PC-9 (cell line): ENCODE results near the gene CCDC146.

Experiments
- EZH2 ChIP-seq: fragments of 200-600 bp; sonication (generic); IDR thresholded peaks from 2 replicates; pipeline ENCODE4 v1.8.0; 2017; ENCODE audit warnings: antibody characterized with exemption, low read depth
- TF ChIP-seq, protein P1 (sequence below): fragments of 200-600 bp; sonication (generic); conservative IDR thresholded peaks from 2 replicates; pipeline ENCODE4 v1.6.1; 2017; ENCODE audit warnings: mixed run types, antibody characterized with exemption, mild to moderate bottlenecking, moderate library complexity

GRCh38 chr7:77244222-77244934, 122.0 kb downstream of the CCDC146 start:
- TF ChIP-seq, protein P1, sequence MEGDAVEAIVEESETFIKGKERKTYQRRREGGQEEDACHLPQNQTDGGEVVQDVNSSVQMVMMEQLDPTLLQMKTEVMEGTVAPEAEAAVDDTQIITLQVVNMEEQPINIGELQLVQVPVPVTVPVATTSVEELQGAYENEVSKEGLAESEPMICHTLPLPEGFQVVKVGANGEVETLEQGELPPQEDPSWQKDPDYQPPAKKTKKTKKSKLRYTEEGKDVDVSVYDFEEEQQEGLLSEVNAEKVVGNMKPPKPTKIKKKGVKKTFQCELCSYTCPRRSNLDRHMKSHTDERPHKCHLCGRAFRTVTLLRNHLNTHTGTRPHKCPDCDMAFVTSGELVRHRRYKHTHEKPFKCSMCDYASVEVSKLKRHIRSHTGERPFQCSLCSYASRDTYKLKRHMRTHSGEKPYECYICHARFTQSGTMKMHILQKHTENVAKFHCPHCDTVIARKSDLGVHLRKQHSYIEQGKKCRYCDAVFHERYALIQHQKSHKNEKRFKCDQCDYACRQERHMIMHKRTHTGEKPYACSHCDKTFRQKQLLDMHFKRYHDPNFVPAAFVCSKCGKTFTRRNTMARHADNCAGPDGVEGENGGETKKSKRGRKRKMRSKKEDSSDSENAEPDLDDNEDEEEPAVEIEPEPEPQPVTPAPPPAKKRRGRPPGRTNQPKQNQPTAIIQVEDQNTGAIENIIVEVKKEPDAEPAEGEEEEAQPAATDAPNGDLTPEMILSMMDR, result no peak
- TF ChIP-seq EZH2, result no peak
